HG03342 (cell line): ENCODE measurements around the gene ZFHX2.

Experiments
- ATAC-seq: cut with Tn5 transposase; IDR thresholded peaks from one replicate; pipeline ENCODE4 v1.9.1; 2021; ENCODE audit warnings: mild to moderate bottlenecking, moderate library complexity; ENCODE audit not compliant: unreplicated experiment

Gene ZFHX2

GRCh38 chr14:23481362-23481970 lies 70.1 kb downstream of the ZFHX2 start:
- ATAC-seq = no peak

GRCh38 chr14:23478109-23478759 lies 73.3 kb downstream of the ZFHX2 start:
- ATAC-seq = no peak

- no peak for ATAC-seq
These were observed 80.6 kb downstream of the ZFHX2 start for GRCh38 chr14:23470947-23471346.
